Islet precursor cell (in vitro differentiated cells): ENCODE data around the gene TRIOBP.

Experiments
- DNase-seq: peaks from one replicate; pipeline ENCODE4 v3.0.0-alpha.2; 2018

Gene TRIOBP

DNA sequence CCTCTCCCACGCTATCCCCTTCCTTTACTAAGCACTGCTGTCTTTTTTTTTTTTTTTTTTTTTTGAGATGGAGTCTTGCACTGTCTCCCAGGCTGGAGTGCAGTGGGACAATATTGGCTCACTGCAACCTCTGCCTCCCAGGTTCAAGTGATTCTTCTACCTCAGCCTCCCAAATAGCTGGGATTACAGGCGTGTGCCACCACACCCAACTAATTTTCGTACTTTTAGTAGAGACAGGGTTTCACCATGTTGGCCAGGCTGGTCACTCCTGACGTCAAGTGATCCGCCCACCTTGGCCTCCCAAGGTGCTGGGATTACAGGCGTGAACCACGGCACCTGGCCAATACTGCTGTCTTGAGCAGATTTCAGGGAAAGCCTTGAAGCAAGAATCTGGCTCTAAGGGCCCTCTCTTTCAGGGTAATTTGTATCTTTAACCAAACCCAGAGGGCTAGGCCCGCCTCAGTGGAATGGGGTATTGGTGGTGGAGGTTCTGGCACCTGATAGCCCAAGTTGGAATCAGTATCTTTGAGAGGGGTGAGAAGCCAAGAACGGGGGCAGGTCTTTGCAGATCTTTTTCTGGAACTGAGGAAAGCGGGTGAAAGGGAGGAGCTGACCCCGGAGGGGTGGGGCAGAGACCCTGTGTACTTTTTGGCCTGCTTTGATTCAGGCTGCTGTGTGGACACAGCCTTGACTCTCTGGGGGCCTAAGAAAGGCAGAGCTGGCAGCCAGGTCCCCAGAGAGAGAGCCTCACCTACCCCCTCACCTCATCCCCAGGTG, 37.0 kb downstream of the TRIOBP start:
- DNase-seq = no peak

DNA sequence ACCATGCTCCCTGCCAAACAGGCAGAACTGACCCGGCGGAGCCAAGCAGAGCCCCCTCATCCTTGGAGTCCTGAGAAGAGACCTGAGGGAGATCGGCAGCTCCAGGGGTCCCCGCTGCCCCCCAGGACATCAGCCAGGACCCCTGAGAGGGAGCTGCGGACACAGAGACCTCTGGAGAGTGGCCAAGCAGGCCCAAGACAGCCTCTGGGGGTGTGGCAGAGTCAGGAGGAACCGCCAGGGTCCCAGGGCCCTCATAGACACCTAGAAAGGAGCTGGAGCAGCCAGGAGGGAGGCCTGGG, 37.5 kb downstream of the TRIOBP start:
- no peak for DNase-seq

GRCh38 chr22:37734964-37735451, 38.2 kb downstream of the TRIOBP start:
- peak; percentile 86 for DNase-seq

DNA sequence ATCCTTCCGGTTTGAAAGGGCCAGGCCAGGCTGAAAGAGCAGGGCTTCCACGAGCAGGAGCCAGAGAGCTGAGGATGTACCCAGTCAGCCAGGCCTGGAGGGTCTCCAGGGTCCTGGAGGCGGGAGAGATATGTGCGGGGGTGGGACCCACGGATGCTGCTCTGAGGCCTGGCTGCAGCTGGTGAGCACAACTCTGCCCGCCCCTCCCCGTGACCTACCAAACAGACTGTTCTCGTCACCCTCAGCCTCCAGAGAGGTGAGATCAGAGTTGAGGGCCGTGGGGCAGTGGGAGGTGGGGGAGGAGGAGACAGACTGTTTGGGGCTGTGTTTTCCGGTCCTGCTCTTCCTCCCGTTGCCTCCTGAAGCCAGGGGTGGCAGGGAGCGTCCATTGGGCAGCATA, 42.2 kb downstream of the TRIOBP start:
- peak; percentile 66 for DNase-seq

- no peak for DNase-seq
Observed at GRCh38 chr22:37739611-37740049, 42.8 kb downstream of the TRIOBP start.

GRCh38 chr22:37740455-37741311, 43.8 kb downstream of the TRIOBP start:
- no peak for DNase-seq

- DNase-seq = peak; percentile 95
Observed at GRCh38 chr22:37741312-37741795, 44.5 kb downstream of the TRIOBP start.

GRCh38 chr22:37742376-37743171, 45.7 kb downstream of the TRIOBP start:
- DNase-seq = peak; percentile 90

DNA sequence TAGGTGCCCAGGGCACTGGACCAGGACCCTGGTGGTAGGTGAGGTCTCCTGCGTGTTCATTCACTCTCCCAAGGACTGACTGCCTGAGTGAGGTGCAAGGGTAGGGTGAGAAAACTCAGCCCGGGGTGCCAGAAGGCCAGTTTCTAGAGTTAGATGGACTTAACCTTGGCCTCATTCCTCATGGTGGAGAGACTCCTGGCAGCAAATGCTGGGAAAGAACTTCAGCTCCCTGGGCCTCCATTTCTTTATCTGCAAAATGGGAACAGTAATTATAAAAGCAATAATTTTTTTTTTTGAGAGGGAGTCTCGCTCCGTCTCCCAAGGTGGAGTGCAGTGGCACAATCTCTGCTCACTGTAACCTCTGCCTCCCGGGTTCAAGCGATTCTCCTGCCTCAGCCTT, 47.7 kb downstream of the TRIOBP start:
- no peak for DNase-seq

GRCh38 chr22:37745548-37746365, 48.9 kb downstream of the TRIOBP start:
- DNase-seq = peak; percentile 93

GRCh38 chr22:37746366-37747079, 49.7 kb downstream of the TRIOBP start:
- DNase-seq = no peak

DNA sequence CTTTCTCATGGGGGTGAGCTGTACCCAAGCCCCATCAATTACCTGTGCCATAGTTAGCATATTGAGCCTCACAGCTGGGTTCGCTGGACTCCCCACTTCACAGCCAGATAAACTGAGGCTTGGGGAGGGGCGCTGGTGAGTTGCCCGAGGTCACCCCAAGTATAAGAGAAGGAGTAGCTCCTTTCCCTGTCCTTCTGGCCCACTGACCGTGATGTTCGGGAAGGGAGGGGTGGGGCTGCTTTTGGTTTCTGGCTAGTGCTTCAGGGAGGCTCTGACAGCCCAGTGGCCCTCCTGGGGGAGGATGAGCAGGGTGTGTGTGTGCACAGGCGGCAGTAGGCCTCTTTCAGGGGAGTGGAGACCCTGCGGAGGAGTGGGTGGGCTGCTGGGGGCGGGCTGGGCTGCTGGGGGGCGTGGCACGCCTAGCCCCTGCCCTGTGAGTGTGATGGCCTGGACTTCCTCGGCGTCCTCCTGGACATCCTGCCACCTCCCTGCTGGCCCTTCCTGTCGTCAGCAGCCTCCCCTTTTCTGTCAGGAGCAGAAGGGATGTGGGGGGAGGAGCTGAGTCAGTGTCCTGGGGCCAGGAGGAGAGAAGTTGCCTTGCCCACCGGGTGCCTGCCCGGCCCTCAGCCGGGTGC, 50.3 kb downstream of the TRIOBP start:
- peak; percentile 91 for DNase-seq

GRCh38 chr22:37747715-37748100, 50.9 kb downstream of the TRIOBP start:
- no peak for DNase-seq

DNA sequence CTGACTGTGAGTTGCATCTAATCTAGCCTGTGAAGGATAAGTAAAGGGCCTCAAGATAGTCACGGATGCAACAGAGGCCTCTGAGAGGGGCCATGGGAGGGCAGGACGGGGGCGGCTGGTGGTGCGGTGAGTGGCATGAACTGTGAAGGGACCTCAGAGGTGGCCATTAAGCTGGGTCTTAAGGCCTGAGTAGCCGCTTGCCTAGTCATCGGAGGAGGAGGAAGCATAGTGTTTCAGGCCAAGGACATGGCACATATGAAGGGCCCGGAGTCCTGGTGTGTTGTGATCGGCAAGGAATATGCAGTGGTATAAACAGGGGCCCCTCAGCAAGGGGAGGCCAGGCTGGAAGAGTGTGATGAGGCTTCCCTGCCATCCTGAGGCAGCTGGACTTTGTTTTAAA, 51.8 kb downstream of the TRIOBP start:
- DNase-seq = no peak

GRCh38 chr22:37749226-37749625, 52.4 kb downstream of the TRIOBP start:
- no peak for DNase-seq

DNA sequence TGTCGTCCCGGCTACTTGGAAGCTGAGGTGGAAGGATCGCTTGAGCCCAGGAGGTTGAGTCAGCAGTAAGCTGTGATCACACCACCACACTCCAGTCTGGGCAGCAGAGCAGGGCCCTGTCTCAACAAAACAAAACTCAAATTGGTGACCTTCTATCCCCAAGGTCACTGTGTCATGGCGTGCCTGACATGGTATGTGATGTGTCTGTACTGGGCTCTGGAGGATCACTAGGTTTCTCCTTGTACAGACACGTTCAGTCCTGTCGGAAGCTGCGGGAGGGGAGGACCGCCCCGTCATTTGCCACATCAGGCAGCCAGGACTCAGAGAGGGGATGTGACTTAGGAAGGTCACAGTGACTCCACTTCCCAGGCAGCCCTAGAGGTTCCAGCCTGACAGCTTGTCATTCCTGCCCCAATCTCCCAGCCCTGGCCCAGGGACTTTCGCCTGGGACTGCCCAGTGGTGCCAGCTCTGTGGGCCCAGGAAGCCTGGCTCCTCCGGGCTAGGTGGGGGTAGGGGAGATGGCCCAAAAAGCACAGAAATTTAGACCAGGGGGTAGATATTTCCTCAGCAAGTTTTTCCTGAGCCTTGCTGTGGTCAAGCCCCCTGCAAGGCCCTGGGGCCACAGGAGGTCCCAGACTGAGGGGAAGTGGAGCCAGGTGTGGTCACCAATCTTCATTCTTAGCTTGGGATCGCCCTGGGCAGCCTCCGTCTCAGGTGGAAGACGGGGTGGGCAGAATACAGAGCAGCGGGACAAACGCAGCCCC, 53.2 kb downstream of the TRIOBP start:
- DNase-seq = no peak

DNA sequence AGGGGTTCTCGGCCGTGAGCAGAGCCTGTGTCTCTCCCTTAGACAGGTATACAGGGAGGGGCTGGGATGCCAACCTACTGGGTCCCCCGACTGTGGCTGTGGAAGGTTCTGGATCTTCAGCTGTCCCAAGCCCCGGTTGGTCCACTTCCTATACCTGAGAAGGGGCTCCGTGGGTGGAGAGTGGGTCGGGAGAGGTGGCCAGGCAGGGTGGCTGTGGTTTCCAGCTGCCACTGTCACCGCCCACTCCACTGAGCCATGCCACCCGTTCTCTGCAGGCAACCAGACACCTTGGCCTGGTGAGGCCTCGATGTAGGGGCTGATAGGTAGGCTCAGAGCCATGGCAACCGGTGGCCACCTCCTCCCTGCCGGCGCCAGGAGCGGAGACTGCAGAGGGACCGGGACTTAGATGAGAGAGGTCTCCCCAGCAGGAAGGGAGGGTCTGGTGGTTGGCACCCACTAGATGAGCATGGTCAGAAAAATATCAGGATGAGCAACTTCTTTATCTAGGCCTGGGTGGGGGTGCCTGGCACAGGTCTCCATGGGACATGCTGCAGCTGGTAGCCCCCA, 53.8 kb downstream of the TRIOBP start:
- no peak for DNase-seq

DNA sequence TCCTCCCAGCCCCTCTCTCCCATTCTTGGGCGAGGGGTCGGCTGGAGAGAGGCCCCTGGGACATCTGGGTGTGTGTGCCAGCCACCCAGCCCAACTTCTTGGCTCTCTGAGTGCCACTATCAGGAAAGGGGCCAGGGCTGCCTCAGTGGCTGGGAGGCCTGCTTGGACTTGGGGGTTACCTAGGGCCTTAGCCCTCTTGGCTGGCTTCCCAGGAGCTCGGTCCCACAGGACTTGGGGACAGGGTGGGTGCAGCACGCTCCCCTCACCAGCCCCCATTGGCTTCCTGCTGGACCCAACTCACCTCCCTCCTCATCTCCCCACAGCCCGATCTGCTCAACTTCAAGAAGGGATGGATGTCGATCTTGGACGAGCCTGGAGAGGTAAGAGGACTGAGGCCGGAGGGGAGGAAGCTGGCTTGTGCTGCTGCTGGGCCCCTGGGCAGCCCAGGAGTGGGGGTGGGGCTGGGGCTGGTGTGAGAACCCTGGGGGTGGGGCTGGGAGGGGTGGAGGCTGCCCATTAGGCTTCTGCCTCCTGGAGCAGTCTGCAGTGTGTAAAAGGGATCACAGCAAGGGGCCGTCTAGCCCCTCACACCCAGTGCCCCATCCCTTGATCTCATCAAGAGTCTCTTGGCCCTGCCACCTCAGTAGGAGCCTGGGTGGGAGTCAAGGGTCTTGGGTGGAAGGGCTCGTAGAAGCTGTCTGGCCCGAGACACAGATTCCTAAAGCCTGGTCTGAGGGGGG, 54.8 kb downstream of the TRIOBP start:
- DNase-seq = no peak
